WI38 (cell line): Measurements from ENCODE around the gene SORT1.

Source experiments
- H3K4me3 ChIP-seq: 2 replicates; pipeline ENCODE4 v1.5.1; 2011; ENCODE audit warnings: low read depth, mild to moderate bottlenecking, control low read depth, low read length
- CTCF ChIP-seq: IDR thresholded peaks from 2 replicates; pipeline ENCODE4 v1.5.1; 2012; ENCODE audit warnings: low read depth, mild to moderate bottlenecking, control low read depth, low read length

SORT1 gene

GRCh38 chr1:109361649-109362048 is 36.1 kb downstream of the SORT1 start:
- no peak for TF ChIP-seq CTCF
- no peak overlapping the region for H3K4me3 ChIP-seq

- TF ChIP-seq CTCF = no peak
- H3K4me3 ChIP-seq = no peak overlapping the region
Observed at GRCh38 chr1:109361069-109361468, 36.6 kb downstream of the SORT1 start.

- no peak overlapping the region for H3K4me3 ChIP-seq
- no peak for TF ChIP-seq CTCF
Observed at GRCh38 chr1:109357616-109358015, 40.1 kb downstream of the SORT1 start.

GRCh38 chr1:109356915-109357314 is 40.8 kb downstream of the SORT1 start:
- no peak for TF ChIP-seq CTCF
- H3K4me3 ChIP-seq = no peak overlapping the region

- H3K4me3 ChIP-seq = no peak overlapping the region
- TF ChIP-seq CTCF = no peak
Observed at GRCh38 chr1:109356505-109356904, 41.2 kb downstream of the SORT1 start.

GRCh38 chr1:109354929-109355328 is 42.8 kb downstream of the SORT1 start:
- H3K4me3 ChIP-seq = no peak overlapping the region
- TF ChIP-seq CTCF = no peak

GRCh38 chr1:109351457-109351856 is 46.3 kb downstream of the SORT1 start:
- no peak overlapping the region for H3K4me3 ChIP-seq
- no peak for TF ChIP-seq CTCF

GRCh38 chr1:109350655-109351054 is 47.1 kb downstream of the SORT1 start:
- no peak for TF ChIP-seq CTCF

More at GRCh38 chr1:109350655-109351054, 47.1 kb downstream of the SORT1 start:
- H3K4me3 ChIP-seq = no peak overlapping the region
